HL-60/S4 treated with retinoic acid at 250 ng/mL for 4 days and 3 days (cell line): ENCODE results near the gene TRAPPC12.
"Not testable (repeated sequence)": the region's sequence is repeated elsewhere in the genome, so short reads cannot be mapped to it uniquely, and the experiment has no call there.

Experiments used
- in situ Hi-C: fragments of 300-500 bp; cut with MboI; formaldehyde crosslinking; loops from 2 replicates; pipeline ENCODE4 v1.7.0; 2022; ENCODE audit warnings: low sequenced_read_pairs

Gene TRAPPC12

DNA sequence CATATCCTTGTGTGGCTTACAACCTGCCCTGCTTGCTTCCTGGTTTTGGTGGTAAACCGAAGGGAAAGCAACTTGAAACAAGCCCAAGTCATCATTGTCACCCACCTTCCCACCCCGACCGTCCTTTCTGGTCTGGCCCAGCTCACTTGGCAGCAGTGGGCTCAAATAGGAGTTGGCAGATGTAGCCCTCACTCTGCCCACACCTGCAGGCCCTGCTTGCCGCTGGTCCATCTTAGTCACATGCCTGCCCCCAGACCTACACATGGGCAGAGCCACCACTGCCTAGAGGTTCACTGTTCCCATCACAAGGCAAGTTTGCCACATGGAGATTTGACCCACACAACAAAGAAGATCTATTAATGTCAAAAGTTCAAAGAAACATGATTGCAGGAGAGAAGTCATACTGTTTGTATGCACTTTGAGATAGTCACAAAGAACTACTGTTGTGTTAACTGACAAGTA lies 11.2 kb upstream of the TRAPPC12 start:
- in situ Hi-C loops = no loop called here

DNA sequence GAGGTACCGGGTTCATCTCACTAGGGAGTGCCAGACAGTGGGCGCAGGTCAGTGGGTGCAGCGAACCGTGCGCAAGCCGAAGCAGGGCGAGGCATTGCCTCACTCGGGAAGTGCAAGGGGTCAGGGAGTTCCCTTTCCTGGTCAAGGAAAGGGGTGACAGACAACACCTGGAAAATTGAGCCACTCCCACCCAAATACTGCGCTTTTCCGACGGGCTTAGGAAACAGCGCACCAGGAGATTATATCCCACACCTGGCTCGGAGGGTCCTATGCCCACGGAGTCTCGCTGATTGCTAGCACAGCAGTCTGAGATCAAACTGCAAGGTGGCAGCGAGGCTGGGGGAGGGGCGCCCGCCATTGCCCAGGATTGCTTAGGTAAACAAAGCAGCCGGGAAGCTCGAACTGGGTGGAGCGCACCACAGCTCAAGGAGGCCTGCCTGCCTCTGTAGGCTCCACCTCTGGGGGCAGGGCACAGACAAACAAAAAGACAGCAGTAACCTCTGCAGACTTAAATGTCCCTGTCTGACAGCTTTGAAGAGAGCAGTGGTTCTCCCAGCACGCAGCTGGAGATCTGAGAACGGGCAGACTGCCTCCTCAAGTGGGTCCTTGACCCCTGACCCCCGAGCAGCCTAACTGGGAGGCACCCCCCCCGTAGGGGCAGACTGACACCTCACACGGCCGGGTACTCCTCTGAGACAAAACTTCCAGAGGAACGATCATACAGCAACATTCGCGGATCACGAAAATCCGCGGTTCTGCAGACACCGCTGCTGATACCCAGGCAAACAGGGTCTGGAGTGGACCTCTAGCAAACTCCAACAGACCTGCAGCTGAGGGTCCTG lies 9.9 kb upstream of the TRAPPC12 start:
- in situ Hi-C loops = not testable (repeated sequence)

DNA sequence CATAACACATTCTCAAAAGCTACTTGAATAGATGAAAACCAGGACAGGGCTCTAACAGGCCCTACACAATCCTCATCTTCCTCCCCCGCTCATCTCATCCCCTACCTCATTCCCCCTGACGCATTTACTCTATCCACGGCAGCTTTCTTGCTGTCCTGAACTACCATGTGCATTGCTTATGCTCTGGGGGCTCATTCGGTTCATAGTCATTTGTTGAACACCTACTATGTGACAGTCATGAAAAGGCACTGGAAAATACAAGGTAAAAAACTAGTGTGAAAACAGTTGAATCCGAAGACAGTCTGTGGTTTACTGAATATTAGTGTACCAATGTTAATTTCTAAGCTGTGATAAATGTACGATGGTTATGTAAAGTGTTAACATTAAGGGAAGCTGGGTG lies 2.7 kb upstream of the TRAPPC12 start:
- in situ Hi-C loops = no loop called here

DNA sequence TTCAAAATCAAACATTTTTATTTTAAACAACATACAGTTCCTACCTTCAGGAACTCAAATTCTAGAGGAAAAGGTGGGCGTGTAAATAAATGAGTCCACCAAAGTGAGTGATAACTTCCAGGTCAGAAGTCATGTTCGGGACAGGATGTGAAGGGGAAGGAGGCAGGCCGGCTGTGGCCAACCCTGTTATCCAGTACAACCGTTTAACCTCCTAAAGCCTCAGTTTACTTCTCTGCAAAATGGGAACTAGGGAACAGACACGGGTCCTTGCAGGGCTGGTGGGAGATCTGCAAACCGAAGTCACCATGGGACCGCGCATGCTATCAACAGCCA lies 2.2 kb upstream of the TRAPPC12 start:
- in situ Hi-C loops = no loop called here

DNA sequence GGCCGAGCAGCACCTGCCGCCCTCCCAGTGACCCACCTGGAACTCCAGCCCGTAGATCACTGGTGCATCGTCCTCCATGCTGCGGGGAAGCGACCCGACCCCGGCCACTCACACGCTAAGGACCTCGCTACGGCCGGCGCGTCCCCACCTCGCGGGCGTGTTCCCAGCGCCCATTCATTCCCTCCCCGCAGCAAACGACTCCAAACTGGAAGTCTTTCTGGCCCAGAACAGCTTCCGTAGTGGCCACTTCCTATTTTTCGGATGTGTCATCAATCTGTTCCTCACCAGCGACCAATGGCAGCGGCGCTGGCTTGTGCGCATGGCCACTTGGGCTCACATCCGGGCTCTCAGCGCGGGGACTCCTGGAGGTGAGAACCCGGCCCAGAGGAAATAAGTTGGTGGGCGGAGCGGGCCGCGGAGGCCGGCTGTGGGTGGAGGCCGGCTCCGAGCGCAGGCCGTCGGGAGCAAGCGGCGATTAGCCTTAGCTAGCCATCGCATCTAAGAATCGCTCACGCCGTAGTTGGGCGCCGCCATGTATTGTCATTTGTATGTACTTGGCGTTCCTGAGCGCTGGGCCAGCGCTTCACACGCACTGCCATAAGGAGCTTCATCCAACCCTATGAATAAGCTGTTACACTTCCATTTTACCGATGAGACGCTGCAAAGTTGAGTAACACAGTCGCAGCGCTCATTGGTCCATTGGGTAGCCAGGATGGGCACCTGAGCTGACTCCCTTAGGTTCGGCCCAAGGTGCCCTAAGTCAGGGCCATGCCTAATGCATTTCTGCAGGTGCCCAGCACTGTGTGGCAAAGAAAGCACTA lies 1.7 kb upstream of the TRAPPC12 start, which contains the start of gene EIPR1:
Gene EIPR1 (minus strand): TSS at position 207 of the 821 bp plus-strand sequence. CDS start 129 bp downstream, at position 78.
- in situ Hi-C loops = no loop called here

DNA sequence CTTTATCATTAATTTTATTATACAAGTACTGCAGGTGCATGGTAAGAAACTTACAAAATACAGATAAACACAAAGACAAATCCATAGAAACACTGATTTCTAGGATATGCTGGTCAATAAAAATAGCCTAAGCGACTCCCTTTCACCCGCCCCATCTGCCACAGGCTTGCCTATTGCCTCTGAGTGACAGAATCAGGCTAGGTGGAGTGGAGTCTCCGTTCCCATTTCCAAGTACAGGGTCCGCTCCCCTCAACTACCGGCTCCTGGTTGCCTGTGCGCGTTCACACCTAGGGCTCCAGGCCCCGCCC lies 201 bp upstream of the TRAPPC12 start:
- in situ Hi-C loops = no loop called here

DNA sequence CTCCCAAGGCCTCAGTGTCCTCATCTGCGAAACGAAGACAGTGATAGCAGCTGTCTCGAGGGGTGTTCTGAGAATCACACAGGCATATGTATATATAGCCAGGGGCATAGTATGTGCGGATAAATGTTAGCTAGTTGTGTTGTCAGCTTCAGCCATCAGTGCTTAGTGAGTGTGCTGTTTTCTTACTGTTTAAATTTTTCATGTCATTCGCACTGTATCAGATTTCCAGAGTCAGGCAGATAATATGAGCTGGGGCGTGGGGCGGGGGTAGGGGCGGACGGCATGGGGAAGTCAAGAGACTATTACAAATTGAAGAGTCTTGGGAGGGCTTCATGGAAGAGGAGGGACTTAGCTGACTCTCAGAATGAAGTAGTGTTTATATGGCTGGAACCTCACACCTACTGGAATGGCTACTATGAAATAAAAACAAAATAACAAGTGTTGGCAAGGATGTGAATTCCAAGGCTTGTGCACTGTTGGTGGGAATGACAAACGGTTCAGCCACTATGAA lies 7.0 kb downstream of the TRAPPC12 start:
- in situ Hi-C loops = no loop called here

DNA sequence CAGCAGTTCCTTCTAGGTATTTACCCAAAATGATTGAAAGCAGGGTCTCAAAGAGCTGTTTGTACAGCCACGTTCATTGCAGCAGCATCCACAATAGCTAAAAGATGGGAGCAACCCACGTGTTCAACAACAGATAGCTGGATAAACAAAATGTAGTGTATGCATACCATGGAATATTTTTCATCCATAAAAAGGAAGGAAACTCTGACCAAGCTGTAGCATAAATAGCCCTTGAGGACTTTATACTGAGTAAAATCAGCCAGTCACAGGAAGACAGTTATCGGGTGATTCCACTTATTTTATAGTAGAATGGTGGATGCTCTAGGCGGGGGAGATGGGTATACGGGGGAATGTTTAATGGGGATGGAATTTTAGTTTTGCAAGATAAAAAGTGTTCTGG lies 7.5 kb downstream of the TRAPPC12 start:
- in situ Hi-C loops = no loop called here

DNA sequence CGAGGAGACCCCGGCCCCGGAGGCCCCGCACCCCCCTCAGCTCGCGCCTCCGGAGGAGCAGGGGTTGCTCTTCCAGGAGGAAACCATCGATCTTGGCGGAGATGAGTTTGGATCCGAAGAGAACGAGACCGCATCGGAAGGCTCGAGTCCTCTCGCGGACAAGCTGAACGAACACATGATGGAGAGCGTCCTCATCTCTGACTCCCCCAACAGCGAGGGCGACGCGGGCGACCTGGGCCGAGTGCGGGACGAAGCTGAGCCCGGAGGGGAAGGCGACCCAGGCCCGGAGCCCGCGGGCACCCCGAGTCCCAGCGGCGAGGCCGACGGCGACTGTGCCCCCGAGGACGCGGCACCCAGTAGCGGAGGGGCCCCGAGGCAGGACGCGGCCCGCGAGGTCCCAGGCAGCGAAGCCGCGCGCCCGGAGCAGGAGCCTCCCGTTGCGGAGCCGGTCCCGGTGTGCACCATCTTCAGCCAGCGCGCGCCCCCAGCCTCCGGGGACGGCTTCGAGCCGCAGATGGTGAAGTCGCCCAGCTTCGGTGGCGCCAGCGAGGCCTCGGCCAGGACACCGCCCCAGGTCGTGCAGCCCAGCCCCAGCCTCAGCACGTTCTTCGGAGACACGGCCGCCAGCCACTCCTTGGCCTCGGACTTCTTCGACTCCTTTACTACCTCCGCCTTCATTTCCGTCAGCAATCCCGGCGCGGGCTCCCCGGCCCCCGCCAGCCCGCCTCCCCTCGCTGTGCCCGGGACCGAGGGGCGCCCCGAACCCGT lies 8.3 kb downstream of the TRAPPC12 start:
- in situ Hi-C loops = no loop called here

DNA sequence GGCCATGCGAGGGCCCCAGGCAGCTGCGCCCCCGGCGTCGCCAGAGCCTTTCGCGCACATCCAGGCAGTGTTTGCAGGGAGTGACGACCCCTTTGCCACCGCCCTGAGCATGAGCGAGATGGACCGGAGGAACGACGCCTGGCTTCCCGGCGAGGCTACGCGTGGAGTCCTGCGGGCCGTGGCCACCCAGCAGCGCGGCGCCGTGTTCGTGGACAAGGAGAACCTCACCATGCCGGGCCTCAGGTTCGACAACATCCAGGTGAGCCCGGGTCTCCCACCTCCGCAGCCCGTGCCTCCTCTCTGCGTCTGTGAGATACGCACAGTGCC lies 8.9 kb downstream of the TRAPPC12 start:
- in situ Hi-C loops = no loop called here

DNA sequence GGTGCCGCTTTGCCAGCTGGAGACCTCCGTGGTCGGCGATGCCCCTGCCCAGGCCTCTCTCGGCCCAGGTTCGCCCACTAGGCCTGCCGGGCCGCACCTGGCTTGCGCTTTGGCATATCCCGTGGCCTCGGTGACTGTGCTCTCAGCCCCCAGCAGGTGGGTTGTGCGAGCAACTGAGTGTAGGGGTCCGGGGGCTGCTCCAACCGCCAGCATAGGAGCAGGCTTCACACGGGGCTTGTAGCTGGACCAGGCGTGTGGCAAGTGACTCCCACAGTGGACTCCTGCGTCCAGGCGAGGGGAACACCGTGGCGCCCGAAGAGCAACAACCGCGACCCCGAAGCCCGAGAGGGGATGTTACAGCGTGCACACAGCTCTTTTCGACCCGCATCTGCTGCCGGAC lies 9.7 kb downstream of the TRAPPC12 start:
- in situ Hi-C loops = no loop called here

DNA sequence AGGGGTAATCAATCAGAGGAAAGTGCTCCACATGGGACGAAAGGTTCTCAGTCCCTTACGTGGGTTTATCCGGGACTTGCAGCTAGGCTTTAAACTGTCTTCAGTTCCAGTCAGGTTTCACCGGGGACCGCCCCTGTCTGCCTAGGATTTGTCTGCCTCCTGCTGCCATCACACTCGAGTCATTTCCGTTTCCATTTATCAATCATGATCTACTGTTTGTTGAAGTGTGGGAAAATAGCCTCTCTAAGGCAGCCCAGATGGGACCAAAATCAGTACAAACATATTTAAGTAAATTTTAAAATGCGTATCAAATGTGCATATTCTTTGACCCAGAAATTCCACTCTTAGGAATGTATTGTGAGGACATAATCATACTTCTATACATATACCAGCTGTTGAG lies 10.5 kb downstream of the TRAPPC12 start:
- in situ Hi-C loops = no loop called here

DNA sequence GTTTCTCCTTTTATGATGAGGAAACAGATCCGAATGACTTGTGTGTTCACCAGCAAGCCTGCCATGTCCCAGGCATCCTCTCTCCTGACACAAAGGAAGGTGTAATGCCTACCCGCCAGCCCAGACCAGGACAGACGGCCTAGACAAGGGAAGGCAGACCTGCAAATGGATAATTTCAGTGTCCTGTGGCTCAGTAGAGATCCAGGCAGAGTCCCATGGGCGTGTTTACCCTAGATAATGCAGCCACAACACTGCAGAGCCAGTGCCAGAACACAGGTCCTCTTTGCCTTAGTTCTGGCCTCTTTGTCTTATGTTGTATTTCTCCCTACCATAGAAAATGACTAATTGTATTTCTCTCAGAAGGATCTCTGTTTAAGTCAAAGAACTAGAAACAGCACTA lies 12.7 kb downstream of the TRAPPC12 start:
- in situ Hi-C loops = no loop called here

DNA sequence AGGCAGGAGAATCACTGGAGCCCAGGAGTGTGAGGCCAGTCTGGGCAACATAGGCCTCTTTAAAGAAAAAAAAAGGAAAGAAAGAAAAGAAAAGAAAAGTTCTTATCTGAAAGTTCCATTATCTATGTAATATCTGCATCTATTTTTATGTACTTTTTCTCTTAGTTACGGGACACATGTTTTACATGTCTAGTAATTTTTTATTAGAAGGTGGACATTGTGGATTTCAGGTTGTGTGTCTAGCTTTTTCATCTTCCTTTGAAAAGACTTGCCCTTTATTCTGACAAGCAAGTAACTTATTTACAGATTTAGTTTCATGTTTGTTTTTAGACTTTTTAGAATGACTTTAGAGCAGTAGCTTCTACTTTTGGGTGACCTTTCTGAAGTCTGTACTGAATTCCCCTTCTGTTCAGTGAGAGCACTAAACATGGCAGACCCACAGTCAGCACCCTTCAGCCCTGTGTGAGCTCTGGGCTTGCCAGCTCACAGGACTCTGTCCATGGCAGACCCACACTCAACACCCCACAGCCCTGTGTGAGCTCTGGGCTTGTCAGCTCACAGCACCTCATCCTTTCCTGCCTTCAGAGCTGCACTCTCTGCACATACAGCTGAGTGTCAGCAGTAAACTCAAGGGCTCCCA lies 17.5 kb downstream of the TRAPPC12 start:
- in situ Hi-C loops = no loop called here

DNA sequence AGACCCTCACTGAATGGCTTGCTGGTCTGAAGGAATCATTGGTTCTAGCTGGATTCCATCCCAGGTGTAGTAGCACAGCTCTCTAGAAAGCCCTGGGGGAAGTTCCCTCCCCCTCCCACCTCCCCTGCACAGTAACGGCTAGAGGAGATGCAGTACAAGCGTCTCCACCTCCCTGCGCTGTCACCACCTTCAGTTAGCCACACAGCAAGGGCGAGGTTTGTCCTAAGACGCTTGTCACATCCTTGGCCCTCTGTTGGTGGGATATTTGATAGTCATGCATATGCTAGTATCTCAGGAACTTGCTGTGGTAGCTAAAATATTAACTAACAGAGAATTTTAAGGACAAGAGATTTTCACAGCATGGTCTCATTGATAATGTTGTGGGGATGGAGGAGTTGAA lies 19.4 kb downstream of the TRAPPC12 start:
- in situ Hi-C loops = no loop called here

DNA sequence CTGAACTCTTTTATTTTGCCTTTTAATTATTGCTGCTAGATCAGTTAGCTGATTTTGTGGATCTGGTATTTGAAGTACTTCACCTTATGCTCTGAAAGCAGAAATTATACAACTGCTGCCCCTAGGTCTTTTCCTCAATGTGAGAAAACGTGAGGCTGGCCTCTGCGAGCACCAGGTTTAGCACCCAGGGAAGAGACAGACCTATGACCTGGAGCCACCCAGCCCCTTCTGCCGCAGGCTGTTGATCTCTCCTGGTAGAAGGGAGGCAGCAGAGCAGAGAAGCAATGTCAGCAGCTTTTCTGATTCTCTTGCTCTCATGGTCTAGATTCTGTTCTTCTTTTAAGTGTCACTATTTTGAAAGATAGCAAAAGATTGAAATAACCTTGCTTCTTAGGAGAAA lies 19.9 kb downstream of the TRAPPC12 start:
- in situ Hi-C loops = no loop called here

DNA sequence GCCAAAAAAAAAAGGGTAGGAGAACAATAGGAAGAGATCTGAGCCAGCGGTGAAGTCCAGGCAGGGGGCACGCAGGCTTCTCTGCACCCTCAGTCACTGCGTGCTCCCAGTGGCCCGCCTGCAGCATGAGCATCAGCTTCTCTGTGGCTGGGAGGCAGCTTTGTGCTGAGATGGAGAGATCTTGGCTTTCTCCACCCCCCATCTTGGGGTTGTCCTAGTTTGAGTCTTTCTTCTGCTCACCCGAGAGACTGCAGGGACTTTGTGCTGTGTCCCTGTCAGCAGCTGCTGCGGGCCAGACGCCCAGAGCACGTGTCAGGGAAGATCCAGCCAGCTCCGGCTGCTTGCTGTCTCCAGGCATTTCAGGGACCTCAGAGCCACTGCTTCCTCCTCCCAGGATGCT lies 20.3 kb downstream of the TRAPPC12 start:
- in situ Hi-C loops = no loop called here

DNA sequence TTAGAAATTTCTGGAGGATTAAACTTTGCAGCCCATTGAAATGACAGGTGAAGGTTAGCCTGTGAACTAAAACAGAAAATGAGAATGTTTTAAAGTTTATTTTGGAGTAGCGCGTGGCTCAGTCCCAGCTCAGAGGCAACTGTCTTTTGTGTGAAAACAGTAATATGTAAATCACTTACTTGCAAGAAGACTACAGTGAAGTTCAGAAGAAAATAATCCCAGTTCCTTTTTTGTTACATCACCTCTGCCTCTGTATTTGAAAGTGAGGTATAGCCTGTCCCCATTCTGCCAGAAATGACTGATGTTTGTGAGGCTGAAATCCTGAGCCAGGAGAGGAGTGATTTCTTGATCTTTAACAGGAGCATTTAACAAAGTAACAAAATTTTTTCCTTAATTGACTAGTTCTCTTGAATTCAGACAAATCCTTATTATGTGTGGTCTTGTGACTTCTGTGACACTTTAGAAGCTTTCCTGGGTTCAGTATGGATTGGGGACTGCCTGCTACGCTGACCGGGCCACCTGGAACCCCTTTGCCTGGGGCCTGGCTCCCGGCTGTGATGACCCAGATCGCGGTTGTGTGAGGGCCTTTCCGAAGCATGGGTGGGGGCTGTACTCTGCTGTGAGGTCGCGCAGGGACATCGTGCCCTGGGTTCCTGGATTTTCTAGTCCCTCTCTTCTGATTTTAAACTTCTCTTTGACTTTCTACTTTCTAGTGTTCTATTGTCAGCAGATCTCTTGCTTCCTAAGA lies 24.3 kb downstream of the TRAPPC12 start:
- in situ Hi-C loops = no loop called here

DNA sequence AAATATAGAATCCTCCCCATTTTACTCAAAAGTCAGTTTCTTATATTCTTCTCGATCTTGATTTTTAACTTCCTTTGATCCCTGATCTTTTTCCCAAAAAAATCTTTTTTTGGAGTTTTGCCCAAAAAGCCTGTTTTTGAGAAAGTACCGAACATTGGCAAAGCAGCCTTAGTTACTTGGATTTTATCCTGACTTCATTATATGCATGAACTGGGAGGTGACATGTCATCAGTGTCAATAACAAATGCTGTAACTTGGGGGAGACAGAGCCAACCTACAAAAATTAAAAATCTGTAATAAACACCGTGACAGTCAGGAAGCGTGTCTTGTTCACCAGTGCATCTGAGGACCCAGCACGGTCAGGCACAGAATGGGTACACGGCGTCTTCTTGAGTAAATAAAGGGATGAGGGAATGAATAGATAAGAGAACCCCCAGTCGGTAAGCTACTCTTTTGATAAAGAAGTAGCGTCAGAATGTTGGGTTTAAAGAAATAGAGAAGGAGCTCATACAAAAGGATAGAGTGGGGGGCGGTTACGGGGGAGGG lies 24.9 kb downstream of the TRAPPC12 start:
- in situ Hi-C loops = no loop called here

DNA sequence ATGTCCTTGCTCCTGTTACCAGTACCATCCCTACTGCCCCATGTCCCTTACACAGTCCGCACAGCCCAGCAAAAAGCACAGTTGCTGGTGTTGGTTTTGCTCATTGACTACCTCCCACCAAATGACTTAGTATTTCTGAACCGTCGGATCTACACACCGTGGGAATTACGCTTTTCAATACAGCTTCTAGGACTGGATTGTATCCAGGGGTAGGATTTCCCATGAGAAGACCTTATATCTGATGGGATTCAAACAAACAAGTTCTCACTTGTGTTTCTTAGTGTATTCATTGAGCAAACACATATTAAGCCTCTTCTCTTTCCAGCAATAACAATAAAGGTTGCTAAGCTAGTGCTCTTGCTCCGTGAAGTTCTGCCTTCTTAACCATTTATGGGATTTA lies 25.8 kb downstream of the TRAPPC12 start:
- in situ Hi-C loops = no loop called here
